Subcutaneous adipose tissue (tissue), 4 donors: ENCODE data around the gene IRF5. TPM values are rescaled to one million over a fixed set of nuclear protein-coding genes. Genes with fewer than 3 reads are reported as not detected.

Experiments
- total RNA-seq, 4 donors: library from RNA; depleted of rRNA; stranded (reverse); fragments of >200 nt; gene quantifications; one replicate each; pipeline ENCODE4 v1.1.0, GENCODE V29; 2016
- TF ChIP-seq, protein P1 (sequence below): fragments of 450-650 bp; IDR thresholded peaks from one replicate; pipeline ENCODE4 v1.5.1; 2016; ENCODE audit warnings: low read depth, mild to moderate bottlenecking, control low read depth, antibody characterized with exemption, moderate library complexity

Gene IRF5
- total RNA-seq, 4 donors from 2014 or later = 12.7 to 32.6 (median 18.9) TPM

DNA sequence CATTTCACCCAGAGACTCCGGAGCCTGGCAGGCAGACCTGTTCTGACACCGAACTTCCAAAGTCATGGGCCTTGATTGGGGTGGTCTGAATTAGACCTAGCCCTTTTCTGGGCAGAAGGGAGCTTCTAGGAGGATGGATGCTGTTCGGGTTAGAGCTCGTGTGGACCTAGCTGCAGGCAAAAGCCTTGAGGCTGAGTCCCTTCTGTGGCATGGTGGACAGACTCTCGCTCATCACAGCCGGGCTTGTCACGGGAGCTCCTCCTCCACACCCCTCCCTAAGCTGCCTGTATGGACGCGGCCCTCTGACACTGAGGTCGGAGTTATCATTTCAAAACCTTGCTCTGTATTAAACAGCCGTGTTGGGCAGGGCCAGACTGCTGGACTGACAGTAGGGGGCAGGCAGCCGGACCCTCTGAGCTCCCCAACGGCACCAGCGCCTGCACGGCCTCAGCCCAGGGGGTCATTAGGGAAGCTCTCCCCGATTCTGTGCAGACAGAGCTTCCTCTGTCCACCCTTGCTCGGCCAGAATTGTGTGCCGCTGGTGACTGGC, 2.2 kb downstream of the IRF5 start:
- TF ChIP-seq, protein P1, sequence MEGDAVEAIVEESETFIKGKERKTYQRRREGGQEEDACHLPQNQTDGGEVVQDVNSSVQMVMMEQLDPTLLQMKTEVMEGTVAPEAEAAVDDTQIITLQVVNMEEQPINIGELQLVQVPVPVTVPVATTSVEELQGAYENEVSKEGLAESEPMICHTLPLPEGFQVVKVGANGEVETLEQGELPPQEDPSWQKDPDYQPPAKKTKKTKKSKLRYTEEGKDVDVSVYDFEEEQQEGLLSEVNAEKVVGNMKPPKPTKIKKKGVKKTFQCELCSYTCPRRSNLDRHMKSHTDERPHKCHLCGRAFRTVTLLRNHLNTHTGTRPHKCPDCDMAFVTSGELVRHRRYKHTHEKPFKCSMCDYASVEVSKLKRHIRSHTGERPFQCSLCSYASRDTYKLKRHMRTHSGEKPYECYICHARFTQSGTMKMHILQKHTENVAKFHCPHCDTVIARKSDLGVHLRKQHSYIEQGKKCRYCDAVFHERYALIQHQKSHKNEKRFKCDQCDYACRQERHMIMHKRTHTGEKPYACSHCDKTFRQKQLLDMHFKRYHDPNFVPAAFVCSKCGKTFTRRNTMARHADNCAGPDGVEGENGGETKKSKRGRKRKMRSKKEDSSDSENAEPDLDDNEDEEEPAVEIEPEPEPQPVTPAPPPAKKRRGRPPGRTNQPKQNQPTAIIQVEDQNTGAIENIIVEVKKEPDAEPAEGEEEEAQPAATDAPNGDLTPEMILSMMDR = no peak

DNA sequence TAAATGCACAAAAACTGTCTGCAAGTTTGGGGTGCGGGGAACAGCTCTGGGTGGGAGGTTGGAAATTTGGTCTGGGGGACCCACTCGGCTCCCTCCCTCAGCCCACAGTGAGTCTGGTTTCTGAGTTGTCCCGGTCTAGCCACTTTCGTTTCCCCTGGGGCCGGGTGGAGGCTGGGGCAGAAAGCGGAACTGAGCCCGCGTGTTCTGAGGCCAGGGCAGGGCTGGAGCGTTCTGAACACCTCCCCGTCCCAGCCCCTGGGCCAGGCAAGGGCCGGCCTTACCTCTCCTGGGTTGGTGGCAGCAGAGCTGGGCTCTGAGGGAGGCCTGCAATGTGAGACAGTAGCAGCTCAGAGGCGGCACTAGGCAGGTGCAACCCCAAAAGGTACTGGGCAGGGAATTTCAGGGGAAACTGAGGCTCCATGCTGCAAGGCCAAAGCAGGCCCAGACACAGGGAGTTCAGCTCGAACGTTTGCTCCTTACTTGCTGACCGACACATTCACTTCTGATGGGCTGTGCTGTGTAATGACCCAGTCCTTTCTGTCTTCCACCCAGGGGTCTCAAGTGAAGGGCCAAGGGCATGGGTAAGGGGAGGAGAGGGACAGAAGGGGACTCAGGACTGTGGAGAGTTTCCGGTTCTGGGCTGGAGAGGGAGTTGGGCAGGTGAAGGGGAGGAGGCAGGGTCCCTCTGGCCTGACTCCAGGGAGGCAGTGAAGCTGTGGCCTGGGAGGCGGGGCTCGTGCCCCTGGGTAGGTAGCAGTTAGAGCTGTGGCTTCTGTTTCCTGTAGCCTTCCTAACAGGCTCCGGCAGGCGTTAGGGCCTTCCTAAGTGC, 3.0 kb downstream of the IRF5 start:
- TF ChIP-seq, protein P1 = no peak

DNA sequence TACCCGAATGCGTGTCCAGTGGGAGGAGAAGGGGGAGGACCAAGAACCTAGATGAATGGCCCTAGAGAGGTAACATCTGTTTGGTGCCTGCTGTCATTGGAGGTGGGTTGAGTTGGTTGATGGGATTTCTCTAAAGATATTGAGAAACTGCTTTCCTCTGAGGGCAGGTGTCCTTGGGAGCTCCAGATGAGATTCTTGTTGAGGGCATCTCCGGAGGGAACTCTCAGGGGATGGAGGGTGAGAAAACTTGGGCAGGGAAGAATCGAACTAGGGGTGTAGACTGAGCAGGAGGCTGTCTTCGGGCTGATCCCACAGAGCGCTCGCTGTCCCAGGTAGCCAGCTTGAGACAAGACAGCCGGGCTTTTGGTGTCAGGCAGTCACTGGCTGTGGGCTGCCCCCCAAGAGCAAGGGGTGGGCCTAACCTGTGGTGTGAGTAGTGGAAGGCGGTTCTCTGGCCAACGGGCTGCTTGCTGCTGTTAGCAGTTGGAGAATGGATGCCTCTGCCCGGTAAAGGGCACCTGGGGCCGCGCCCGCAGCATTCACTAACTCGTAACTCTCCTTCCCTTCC, 3.7 kb downstream of the IRF5 start:
- TF ChIP-seq, protein P1 = no peak

DNA sequence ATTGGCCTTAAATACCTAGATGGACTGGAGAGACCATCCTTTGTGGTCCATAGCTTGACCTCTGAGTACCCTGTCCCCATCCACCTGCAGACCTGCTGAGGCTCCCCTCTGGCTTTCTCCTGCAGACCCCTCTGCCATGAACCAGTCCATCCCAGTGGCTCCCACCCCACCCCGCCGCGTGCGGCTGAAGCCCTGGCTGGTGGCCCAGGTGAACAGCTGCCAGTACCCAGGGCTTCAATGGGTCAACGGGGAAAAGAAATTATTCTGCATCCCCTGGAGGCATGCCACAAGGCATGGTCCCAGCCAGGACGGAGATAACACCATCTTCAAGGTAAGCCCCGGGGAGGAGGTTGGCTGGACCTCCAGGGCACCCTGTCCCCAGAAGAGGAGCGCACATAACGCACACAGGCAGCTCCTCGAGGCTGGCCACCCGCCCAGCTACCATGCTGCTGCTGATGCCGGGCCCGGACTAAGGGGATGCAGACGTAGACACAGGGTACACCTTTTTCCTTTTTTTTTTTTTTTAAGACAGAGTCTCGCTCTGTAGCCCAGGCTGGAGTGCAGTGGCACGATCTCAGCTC, 4.3 kb downstream of the IRF5 start:
- TF ChIP-seq, protein P1 = no peak

DNA sequence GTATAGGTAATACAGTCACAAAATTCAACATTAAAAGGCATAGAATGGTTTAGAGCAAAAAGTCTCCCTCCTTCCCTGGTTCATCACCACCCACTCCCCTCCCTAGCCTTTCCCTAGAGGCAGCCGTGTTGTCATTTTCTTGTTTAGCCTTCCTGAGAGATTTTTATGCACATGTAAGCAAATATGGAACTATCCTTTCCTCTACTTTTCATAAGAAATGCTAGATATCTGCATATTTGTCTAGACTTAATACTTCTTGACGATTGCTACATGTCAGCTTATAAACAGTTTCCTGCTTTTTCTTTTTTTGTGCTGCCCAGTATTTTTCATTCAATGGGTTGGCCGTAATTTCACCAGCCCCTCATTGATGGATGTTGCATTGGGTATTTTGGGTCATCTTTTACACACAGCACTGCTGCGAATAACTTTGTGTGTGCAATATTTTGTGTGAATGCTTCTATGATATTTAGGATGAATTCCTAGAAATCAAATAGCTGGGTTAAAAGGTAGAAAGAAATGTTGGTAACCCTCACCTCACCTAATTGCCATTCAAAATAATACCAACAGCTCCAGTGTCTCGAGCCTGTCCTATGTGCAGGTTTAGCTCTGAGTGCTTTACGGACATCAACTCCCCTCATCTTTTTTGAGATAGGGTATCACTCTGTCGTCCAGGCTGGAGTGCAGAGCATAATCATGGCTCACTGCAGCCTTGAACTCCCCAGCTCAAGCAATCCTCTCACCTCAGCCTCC, 6.9 kb downstream of the IRF5 start:
- TF ChIP-seq, protein P1 = no peak

DNA sequence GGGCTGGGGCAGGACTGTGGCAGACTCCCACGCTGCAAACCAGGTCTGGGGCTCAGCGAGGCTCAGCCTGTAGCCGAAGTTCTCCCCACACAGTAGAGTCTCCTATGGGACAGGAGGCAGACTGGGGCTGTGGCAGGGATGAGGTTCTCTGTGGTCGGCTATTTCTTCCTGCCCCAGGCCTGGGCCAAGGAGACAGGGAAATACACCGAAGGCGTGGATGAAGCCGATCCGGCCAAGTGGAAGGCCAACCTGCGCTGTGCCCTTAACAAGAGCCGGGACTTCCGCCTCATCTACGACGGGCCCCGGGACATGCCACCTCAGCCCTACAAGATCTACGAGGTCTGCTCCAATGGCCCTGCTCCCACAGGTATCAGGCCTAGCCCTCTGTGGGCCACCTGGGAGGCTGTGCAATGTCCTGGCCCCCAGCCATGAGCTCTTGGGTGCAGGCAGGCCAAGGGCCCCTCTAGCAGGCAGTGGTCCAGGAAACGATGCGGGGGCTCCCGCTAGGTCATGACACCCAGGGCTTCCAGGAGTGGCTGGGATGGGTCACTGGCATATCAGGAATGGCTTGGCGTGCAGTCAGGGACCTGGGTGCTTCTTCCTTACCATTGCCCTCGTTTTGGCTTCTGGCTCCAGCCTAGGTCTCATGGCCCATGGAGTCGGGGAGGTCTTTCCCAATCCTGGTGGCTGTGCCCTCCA, 8.1 kb downstream of the IRF5 start:
- TF ChIP-seq, protein P1 = no peak
